T1000 (cell line): Measurements from ENCODE around the gene SPSB1.
A peak's percentile ranks its signal among the peaks of the same experiment; 100 is the strongest.

Source experiments
- DNase-seq: peaks from one replicate; lab custom pipeline; 2025; ENCODE audit warnings: mixed read lengths; lab: John Stamatoyannopoulos, UW

Gene SPSB1

DNA sequence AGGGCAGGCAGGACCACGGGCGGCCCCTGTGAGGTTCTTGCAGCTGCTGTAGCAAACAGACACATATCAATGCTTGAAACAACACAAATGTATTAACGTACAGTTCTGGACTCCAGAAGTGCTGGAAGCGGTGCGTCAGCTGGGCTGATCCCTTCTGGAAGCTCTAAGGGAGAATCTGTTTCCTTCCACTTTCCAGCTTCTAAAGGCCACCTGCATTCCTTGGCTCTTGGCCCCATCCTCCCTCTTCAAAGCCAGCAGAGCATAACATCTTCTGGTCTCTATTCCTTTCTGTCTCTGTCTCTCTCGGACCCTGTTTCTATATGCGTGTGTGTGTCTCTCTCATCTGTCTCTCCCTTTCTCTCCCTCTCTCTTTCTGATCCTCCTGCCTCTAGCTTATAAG lies 102.3 kb downstream of the SPSB1 start:
- DNase-seq: no peak

DNA sequence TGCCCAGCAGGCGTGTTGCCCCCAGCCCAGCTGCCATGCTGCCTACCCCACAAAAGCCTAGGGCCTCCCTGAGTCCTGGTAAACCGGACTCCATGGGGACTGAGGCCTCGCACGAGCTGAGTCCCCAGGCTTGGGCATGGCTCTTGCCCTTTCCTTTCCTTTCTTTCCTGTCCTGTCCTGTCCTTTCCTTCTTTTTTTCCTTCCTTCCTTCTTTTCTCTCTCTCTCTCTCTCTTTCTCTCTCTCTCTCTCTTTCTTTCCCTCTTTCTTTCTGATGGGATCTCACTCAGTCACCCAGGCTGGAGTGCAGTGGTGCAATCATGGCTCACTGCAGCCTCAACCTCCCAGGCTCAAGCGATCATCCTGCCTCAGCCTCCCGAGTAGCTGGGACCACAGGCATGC lies 104.4 kb downstream of the SPSB1 start:
- DNase-seq: no peak

- DNase-seq: no peak
These were observed 105.4 kb downstream of the SPSB1 start for GRCh38 chr1:9397997-9398526.

- no peak for DNase-seq
These were observed 107.1 kb downstream of the SPSB1 start for GRCh38 chr1:9399510-9400424.

- DNase-seq: no peak
These were observed 107.9 kb downstream of the SPSB1 start for GRCh38 chr1:9400425-9401079.

DNA sequence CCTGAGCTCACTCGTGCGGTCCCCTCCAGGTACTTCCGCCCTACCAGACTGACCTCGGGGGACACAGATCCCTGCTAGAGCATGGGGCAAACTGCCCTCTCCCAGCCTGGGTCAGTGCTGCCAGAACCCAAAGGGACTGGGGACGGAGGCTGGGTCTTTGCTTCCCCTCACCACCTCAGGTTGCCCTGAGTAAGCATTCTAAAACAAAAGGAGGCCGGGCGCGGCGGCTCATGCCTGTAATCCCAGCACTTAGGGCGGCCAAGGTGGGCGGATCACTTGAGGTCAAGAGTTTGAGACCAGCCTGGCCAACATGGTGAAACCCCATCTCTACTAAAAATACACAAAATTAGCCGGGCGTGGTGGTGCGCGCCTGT lies 108.4 kb downstream of the SPSB1 start:
- DNase-seq: no peak

DNA sequence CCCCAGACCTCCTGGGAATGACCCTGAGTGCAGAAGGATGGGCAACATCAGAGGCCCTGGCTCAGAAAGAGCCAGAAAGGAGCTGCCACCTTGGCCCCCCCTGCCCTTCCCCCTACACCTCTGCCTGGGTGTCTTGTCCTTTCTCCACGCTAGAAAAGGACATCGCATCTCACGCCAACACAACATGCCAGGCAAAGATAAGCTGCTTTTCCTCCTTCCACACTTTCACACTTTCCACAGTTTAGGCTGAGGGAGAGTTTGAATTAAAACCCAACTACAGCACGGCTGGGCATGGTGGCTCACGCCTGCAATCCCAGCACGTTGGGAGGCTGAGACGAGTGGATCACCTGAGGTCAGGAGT lies 109.5 kb downstream of the SPSB1 start:
- no peak for DNase-seq

- no peak for DNase-seq
These were observed 110.1 kb downstream of the SPSB1 start for GRCh38 chr1:9402717-9403225.

- no peak for DNase-seq
These were observed 111.6 kb downstream of the SPSB1 start for GRCh38 chr1:9404117-9404914.

DNA sequence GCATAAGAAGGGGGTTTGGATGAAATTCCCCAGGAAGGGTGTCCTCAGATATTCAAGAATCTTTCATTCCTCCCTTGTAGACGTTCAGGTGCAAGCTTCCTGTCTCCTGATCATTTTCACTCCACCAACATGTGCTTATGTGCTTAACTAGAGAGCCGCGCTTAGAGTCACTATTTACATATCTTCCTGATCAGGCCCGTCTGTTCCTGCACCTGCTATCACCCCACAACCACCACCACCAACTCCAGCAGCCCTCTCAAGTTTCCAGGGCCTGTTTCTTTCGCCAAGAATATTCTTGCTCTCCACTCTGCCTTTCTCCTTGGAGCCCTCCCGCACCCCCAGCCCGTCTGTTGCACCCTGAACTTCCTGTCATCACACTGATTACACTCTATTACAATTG lies 113.4 kb downstream of the SPSB1 start:
- no peak for DNase-seq

- no peak for DNase-seq
These were observed 118.1 kb downstream of the SPSB1 start for GRCh38 chr1:9410737-9411297.

DNA sequence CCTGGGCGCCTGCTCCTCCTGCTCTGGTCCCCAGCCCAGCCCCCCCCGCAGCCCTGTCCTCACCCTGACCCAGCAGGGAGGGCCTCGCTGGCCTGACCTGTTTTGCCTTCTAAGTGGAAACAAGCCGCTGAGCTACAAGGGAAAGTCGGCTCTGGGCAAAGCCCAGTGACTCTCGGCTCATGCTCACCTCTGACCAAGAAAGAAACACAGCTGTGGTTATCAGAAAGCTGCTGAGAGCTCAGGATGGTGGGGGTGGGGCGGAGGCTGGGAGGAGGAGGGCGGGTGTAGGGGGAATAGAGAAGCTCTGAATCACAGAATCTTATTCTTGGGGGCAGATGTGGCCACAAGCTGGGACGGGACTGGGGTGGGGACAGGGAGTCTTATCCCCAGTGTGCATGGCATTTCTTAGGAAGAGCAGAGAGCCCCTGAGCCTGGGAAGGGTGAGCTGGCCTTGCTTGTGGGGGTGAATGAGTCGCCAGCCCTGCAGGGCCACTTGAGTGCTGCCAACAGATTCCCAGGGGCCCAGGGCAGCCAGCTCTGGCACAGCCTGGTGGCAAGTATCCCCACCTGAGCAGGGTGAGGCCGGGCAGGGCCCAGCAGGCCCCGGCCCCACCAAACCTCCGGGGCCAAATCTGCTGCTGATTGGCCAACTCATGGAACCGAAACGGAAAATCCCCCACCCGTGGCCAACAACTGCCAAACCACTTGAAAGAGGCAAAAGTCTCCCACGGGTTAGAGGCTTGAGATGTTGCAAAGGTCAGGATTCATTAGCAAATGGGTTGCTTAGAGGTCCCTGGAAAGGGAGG lies 120.6 kb downstream of the SPSB1 start:
- DNase-seq: peak; percentile 60

GRCh38 chr1:9413877-9414213 lies 121.2 kb downstream of the SPSB1 start:
- DNase-seq: no peak

- DNase-seq: no peak
These were observed 123.8 kb downstream of the SPSB1 start for GRCh38 chr1:9416506-9416905.

DNA sequence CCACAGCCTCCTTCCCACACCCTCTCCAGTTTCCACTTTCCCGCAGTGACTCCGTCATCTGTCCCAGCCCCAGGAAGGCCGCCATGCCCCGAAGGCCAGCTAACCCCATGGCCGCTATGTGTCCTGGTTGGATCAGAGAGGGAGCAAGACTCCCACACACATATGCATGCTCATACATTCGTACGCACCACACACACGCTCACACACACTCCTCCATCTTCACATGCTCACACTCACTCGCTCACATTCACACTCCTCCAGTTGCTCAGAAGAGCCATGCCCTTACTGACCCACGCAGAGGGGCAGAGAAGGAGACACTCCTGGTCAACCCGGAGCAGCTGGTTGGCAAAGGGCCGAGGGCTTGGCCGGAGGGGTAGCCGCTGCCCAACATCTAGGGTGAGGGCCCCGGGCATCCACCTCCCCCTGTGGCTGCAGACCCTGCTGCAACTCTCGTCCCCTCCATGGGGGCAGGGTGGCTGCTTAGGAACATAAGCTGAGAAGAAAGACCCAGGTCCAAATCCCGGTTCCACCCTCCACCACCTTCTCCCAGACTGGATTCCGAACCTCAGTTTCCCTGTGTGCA lies 124.3 kb downstream of the SPSB1 start:
- DNase-seq: no peak

DNA sequence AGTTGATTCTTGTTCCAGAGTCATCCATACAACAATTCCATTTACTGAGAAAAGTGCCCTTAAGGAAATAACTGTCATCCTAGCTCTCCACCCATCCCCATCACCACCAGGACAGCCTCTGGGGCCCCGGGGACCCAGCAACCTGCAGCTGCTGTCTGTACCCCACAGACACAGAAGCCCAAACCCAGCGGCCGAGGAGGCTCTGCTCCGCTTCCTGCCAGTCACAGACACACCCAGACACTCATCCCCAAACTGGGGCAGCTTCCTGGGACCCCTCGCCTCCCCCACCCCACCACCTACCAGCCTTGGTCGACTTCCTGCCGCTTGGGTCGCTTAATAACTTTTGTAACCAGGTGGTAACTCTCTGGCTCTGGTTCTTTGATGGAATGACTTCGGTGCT lies 125.0 kb downstream of the SPSB1 start:
- DNase-seq: no peak

GRCh38 chr1:9418851-9419250 lies 126.2 kb downstream of the SPSB1 start:
- no peak for DNase-seq
